HG02610 (cell line): ENCODE measurements around the gene CHRNA9.

Experiments
- ATAC-seq: cut with Tn5 transposase; IDR thresholded peaks from one replicate; pipeline ENCODE4 v1.9.1; 2021; ENCODE audit warnings: mild to moderate bottlenecking, moderate library complexity; ENCODE audit not compliant: unreplicated experiment

Gene CHRNA9

GRCh38 chr4:40308528-40309122 lies 26.5 kb upstream of the CHRNA9 start:
- no peak for ATAC-seq

- peak; percentile 35 for ATAC-seq
Observed at GRCh38 chr4:40309250-40309774, 25.8 kb upstream of the CHRNA9 start.

DNA sequence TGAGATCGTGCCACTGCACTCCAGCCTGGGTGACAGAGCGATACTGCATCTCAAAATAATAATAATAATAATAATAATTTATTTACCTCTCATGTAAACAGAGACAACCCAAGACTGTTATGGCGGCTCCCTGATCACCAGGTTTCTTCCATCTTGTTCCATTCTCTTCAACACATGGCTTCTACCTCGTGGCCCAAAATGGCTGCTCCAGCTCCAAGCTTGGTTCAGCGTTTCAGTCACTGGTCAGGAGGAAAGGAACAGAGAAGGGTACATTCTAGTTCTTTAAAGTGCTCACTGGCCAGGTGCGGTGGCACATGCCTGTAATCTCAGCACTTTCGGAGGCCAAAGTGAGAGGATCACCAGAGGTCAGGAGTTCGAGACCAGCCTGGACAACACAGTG lies 24.9 kb upstream of the CHRNA9 start:
- ATAC-seq, result no peak

- ATAC-seq, result no peak
Observed at GRCh38 chr4:40311811-40312346, 23.3 kb upstream of the CHRNA9 start.

- no peak for ATAC-seq
Observed at GRCh38 chr4:40314951-40315350, 20.2 kb upstream of the CHRNA9 start.

- peak; percentile 63 for ATAC-seq
Observed at GRCh38 chr4:40316333-40316781, 18.8 kb upstream of the CHRNA9 start.

DNA sequence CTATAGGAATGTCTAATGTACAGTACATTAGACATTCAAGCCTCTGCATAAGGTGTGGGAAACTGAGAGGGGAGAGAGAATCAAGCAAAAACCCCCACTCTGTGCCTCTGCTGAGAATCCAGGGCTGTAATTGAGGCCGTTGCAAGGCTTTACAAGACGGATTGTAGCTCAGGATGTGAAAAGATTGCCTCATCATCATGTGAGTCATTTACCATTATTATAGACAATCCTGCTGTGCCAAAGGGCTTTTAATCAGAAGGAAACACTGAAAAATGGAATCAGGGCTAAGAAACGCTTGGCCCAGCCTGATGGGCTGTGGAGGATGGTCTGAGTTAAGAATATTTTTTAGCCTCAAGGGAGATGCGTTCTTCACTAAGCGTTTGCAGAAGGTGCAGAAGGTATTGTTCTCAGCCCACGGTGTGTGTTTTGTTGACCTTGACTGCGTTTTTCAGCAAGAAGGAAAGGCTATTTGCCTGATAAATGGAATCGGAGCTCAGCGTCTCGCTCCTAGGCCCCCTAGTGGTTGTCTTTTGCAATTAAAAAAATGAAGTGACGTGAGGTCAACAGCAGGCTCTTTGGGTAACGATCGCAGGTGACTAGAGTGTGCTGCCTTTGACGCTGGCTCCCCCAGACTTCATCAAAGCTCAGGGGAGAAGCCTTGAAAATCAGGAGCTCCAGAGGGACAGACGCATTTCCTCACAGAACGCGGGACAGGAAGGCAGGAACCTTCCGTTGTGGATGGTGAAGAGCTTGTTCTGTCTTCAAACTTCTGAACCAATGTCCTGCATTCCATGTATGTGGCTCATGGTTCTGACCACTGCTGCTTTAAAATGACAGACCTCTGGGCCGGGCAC lies 18.1 kb upstream of the CHRNA9 start:
- peak; percentile 44 for ATAC-seq

DNA sequence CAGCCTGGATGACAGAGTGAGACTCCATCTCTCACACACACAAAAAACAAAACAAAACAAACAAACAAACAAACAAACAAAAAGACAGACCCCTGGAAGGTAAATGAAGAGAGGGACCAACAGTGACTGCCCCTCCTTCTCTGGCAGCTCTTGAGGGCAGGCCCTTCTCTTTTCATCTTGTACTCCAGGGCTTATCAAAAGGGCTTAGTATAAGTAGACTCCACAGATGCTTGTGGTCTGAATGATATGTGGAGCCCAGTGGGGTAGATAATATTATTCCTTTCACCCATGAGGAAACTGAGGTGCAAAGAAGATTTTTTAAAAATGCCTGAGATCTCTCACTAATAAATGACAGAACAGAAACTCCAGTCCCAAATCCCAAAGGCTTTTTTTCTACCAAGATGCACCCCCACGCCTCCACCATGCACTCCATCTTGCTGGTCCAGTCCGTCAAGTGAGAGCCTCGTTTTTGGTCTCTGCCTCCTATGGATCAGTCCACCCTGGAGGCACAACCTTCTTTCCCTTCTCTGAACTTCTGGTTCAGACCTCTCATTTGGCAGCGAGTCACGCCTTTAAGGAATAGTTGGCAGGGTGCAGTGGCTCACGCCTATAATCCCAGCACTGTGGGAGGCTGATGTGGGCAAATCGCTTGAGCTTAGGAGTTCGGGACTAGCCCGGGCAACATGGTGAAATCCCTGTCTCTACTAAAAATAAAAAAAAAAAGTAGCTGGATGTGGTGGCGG lies 17.0 kb upstream of the CHRNA9 start:
- ATAC-seq, result no peak

DNA sequence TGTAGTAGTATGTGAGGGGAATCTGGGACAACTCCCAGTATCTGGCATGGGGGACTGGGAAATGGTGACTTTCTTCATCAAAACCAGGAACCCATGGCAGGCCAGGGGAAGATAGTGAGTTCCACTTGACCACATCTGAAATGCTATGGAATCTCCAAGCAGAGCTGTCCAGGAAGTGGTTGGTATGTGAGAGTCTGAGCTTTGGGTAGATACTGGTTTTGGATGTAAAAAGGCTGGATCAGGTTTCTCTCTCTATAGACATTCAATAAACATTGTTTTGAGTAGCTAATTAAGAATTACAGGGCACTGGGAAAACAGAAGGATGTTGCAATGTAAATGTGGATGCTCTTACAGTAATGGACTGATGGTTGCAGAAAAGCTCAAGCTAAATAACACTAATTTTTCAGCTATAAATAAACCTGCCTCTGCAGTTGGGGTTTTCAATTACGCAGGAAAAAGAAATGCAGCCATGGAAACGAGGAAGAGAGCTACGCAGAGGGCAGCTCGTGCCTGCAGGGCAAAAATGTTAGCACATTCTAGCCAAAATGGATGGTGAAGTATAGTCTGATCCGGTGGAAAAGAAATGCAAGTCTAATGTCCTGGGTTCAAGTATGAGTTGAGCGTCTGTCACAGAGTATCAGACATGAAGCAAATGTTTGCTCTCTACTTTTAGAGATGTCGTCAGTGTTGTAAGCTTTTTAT lies 13.4 kb upstream of the CHRNA9 start:
- ATAC-seq, result no peak

- ATAC-seq, result no peak
Observed at GRCh38 chr4:40322811-40323210, 12.3 kb upstream of the CHRNA9 start.

GRCh38 chr4:40323866-40324265 lies 11.3 kb upstream of the CHRNA9 start:
- no peak for ATAC-seq

GRCh38 chr4:40325406-40326019 lies 9.6 kb upstream of the CHRNA9 start:
- peak; percentile 94 for ATAC-seq

- no peak for ATAC-seq
Observed at GRCh38 chr4:40327340-40327739, 7.8 kb upstream of the CHRNA9 start.

- ATAC-seq, result no peak
Observed at GRCh38 chr4:40328383-40328782, 6.8 kb upstream of the CHRNA9 start.

- no peak for ATAC-seq
Observed at GRCh38 chr4:40329805-40330204, 5.3 kb upstream of the CHRNA9 start.

- ATAC-seq, result no peak
Observed at GRCh38 chr4:40330536-40330935, 4.6 kb upstream of the CHRNA9 start.

GRCh38 chr4:40331101-40331745 lies 3.9 kb upstream of the CHRNA9 start:
- no peak for ATAC-seq

GRCh38 chr4:40331961-40332360 lies 3.2 kb upstream of the CHRNA9 start:
- ATAC-seq, result no peak

DNA sequence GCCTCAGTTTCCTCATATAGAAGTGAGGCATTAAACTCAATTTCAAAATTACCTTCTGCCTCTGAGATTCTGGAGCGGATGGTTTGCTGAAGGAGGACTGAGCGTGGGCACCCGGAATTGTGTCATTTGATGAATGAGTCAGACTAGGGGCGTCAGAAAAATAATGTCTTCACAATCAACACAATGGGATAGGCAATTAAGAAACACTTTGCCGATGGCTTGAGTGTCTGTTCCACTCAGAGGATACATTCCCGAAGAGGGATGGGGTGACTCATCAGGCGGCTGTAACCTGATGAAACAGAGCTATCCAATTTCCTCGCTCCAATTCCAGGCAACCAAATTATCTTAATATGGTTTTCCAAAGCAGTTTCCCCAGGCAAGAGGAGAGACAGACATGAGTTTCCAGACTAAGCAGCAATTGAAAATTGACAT lies 1.2 kb upstream of the CHRNA9 start:
- ATAC-seq, result no peak

GRCh38 chr4:40335525-40335894 lies 377 bp downstream of the CHRNA9 start:
- no peak for ATAC-seq
